ENCODE results near the gene CTIF. TPM values are rescaled to one million over a fixed set of nuclear protein-coding genes. Genes with fewer than 3 reads are reported as not detected.

Gene CTIF
- total RNA-seq, 6 experiments from 2014 or later = 77.6 to 100 (median 79.2) TPM

DNA sequence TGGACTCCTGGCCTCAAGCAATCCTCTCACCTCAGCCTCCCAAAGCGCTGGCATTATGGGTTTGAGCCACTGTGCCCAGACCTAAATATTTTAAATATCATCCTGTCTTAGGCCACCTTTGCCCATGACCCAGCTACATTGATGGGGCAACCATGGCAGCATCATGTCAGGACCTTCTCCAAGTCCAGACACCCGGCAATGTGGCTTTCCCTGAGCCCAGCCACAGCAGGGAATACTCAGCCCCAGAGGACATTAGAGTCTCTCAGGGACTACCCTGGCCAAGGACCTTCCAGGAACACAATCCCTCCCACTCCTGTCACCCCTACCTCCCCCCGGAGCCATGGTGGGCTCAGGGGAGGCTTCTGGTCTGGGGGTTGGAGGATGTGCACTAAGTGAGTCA lies 339.1 kb downstream of the CTIF start:
- Mint-ChIP-seq H3K4me3 (no peak overlapping the region), H3K9me3 (peaks cover 14% of the 10 kb centered on the region), H3K27me3 (ENCODE audit: insufficient read depth) (no peaks in the 10 kb centered on the region; the same call in 1 of the 2 replicates), H3K36me3 (ENCODE audit: low read depth) (peaks cover 10% of the 10 kb centered on the region; the same call in 1 of the 2 replicates), H3K27ac (no peak overlapping the region), H3K4me1 (ENCODE audit: low read depth) (peaks cover 22% of the 10 kb centered on the region)
- DNase-seq = no peak
- TF ChIP-seq, protein P1, sequence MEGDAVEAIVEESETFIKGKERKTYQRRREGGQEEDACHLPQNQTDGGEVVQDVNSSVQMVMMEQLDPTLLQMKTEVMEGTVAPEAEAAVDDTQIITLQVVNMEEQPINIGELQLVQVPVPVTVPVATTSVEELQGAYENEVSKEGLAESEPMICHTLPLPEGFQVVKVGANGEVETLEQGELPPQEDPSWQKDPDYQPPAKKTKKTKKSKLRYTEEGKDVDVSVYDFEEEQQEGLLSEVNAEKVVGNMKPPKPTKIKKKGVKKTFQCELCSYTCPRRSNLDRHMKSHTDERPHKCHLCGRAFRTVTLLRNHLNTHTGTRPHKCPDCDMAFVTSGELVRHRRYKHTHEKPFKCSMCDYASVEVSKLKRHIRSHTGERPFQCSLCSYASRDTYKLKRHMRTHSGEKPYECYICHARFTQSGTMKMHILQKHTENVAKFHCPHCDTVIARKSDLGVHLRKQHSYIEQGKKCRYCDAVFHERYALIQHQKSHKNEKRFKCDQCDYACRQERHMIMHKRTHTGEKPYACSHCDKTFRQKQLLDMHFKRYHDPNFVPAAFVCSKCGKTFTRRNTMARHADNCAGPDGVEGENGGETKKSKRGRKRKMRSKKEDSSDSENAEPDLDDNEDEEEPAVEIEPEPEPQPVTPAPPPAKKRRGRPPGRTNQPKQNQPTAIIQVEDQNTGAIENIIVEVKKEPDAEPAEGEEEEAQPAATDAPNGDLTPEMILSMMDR (IDR thresholded peaks at IDR 0.05) = no peak

GRCh38 chr18:48878471-48878870 lies 339.6 kb downstream of the CTIF start:
- H3K4me3 Mint-ChIP-seq = no peak overlapping the region
- H3K27ac Mint-ChIP-seq = no peak overlapping the region
- H3K36me3 Mint-ChIP-seq (ENCODE audit: low read depth) = peaks cover 10% of the 10 kb centered on the region; the same call in 1 of the 2 replicates

DNA sequence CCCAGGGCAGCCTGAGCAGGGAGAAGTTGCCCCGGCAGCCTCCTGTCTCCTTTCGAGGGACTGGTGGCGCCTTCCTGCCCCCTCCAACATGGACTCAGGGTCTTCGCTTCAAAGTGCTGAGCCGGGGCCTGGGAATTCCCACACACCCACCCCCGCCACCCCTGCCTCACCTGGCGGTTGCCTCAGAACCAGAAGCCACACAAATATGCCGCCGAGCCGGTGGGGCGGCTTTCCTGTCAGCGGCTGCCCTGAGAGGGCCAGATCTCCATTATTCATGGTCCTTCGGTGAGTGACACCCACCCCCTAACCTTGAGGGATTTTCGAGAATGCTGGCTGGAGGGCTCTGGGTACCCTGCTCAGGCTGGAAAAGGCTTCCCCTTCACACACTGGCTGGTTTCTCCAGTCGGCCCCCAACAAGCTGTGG lies 340.2 kb downstream of the CTIF start:
- Mint-ChIP-seq H3K4me3 (no peak overlapping the region), H3K4me1 (ENCODE audit: low read depth) (peaks cover 11% of the 10 kb centered on the region), H3K27ac (no peak overlapping the region), H3K36me3 (ENCODE audit: low read depth) (peaks cover 10% of the 10 kb centered on the region; the same call in 1 of the 2 replicates), H3K9me3 (peaks cover 14% of the 10 kb centered on the region), H3K27me3 (ENCODE audit: insufficient read depth) (no peaks in the 10 kb centered on the region; the same call in 1 of the 2 replicates)
- no peak for DNase-seq
- TF ChIP-seq, protein P1 (IDR thresholded peaks at IDR 0.05) = no peak

More at GRCh38 chr18:48878471-48878870, 339.6 kb downstream of the CTIF start:
- Mint-ChIP-seq H3K9me3 (peaks cover 14% of the 10 kb centered on the region), H3K4me1 (ENCODE audit: low read depth) (peaks cover 17% of the 10 kb centered on the region), H3K27me3 (ENCODE audit: insufficient read depth) (no peaks in the 10 kb centered on the region; the same call in 1 of the 2 replicates)
- no peak for DNase-seq
- TF ChIP-seq, protein P1 (IDR thresholded peaks at IDR 0.05) = no peak

GRCh38 chr18:48880931-48881330 lies 342.1 kb downstream of the CTIF start:
- DNase-seq = no peak
- no peak overlapping the region for H3K4me3 Mint-ChIP-seq
- H3K9me3 Mint-ChIP-seq = peaks cover 14% of the 10 kb centered on the region
- H3K4me1 Mint-ChIP-seq (ENCODE audit: low read depth) = peaks cover 22% of the 10 kb centered on the region
- H3K27me3 Mint-ChIP-seq (ENCODE audit: insufficient read depth) = no peaks in the 10 kb centered on the region; the same call in 1 of the 2 replicates
- TF ChIP-seq, protein P1 (IDR thresholded peaks at IDR 0.05) = no peak
- H3K36me3 Mint-ChIP-seq (ENCODE audit: low read depth) = peaks cover 10% of the 10 kb centered on the region; the same call in 1 of the 2 replicates
- no peak overlapping the region for H3K27ac Mint-ChIP-seq

DNA sequence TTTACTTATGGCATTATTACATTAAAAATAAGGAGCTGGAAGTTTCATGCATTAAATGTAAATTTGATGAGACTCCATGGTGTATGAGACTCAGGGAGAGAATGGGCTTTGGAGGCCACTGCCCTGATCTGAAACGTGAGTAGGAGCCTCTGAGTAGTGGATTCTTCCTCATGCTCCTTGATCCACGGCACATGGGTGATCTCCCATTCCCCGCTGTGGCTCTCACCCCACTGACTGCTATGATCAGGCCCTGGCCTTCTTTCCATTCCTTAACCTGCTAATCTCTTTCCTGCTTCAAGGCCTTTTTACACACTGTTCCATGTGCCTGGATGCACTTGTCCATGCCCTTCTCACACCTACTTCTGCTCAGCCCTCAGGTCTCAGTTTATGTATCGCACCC lies 343.5 kb downstream of the CTIF start:
- Mint-ChIP-seq H3K4me1 (ENCODE audit: low read depth) (peaks cover 23% of the 10 kb centered on the region), H3K27ac (no peak overlapping the region), H3K9me3 (peaks cover 14% of the 10 kb centered on the region)

More for the DNA sequence above, 343.5 kb downstream of the CTIF start:
- no peak overlapping the region for H3K4me3 Mint-ChIP-seq
- H3K36me3 Mint-ChIP-seq (ENCODE audit: low read depth) = peaks cover 10% of the 10 kb centered on the region; the same call in 1 of the 2 replicates
- H3K27me3 Mint-ChIP-seq (ENCODE audit: insufficient read depth) = no peaks in the 10 kb centered on the region; the same call in 1 of the 2 replicates
- no peak for DNase-seq
- TF ChIP-seq, protein P1 (IDR thresholded peaks at IDR 0.05) = no peak
